ENCODE measurements around the gene TFF1. TPM values are rescaled to one million over a fixed set of nuclear protein-coding genes. Genes with fewer than 3 reads are reported as not detected.

TFF1 gene
- total RNA-seq, 2 donors from 2014 or later: 233 to 916 TPM

DNA sequence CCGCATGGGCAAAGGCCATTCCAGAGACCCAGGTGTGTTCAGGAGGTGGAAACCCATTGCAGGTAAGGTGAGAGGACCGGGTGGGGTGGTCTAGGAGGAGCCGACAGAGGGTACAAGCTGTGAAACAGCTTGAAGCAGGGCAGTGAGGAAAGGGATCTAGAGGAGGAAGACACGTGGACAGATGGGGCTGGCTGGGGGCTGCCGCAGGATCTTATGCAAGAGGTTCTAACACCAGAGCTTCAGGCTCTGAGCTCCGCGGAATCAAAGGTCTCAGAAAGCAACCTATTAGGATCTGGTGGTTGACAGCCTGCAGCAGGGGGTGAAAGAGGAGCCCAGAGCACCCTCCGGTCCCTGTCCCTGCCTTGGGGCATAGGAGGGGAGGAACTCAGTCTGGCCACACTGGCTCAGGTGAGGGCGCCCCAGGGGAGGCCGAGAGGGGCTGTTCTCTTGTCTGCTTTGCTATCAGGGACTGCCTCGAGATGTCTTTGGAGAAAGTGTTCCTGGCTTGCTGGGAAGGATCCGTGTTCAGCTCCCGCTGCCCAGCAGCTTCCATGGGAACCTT, 1.9 kb downstream of the TFF1 start:
- DNase-seq: no peak
- Histone ChIP-seq H3K4me1 (no peaks in the 10 kb centered on the region), H3K27me3 (no peaks in the 10 kb centered on the region), H3K36me3 (no peaks in the 10 kb centered on the region), H3K27ac (no peak overlapping the region), H3K9me3 (no peaks in the 10 kb centered on the region), H3K9ac (ENCODE audit: low read depth in 2 of 2, low read length in 2 of 2) (no peak overlapping the region), H3K4me3 (no peak overlapping the region)
- intact Hi-C loops (cut with DNase I): no loop called here
- TF ChIP-seq, protein P1, sequence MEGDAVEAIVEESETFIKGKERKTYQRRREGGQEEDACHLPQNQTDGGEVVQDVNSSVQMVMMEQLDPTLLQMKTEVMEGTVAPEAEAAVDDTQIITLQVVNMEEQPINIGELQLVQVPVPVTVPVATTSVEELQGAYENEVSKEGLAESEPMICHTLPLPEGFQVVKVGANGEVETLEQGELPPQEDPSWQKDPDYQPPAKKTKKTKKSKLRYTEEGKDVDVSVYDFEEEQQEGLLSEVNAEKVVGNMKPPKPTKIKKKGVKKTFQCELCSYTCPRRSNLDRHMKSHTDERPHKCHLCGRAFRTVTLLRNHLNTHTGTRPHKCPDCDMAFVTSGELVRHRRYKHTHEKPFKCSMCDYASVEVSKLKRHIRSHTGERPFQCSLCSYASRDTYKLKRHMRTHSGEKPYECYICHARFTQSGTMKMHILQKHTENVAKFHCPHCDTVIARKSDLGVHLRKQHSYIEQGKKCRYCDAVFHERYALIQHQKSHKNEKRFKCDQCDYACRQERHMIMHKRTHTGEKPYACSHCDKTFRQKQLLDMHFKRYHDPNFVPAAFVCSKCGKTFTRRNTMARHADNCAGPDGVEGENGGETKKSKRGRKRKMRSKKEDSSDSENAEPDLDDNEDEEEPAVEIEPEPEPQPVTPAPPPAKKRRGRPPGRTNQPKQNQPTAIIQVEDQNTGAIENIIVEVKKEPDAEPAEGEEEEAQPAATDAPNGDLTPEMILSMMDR (IDR thresholded peaks at IDR 0.05): no peak

GRCh38 chr21:42363312-42363711, 3.0 kb downstream of the TFF1 start:
- no peak overlapping the region for H3K9ac ChIP-seq (ENCODE audit: low read depth in 2 of 2, low read length in 2 of 2)
- no peaks in the 10 kb centered on the region for H3K4me1 ChIP-seq
- no peak overlapping the region for H3K27ac ChIP-seq
- TF ChIP-seq, protein P1 (IDR thresholded peaks at IDR 0.05): no peak
- H3K27me3 ChIP-seq: no peaks in the 10 kb centered on the region
- intact Hi-C loops (cut with DNase I): no loop called here
- H3K9me3 ChIP-seq: no peaks in the 10 kb centered on the region
- H3K36me3 ChIP-seq: no peaks in the 10 kb centered on the region
- no peak overlapping the region for H3K4me3 ChIP-seq
- DNase-seq: no peak

DNA sequence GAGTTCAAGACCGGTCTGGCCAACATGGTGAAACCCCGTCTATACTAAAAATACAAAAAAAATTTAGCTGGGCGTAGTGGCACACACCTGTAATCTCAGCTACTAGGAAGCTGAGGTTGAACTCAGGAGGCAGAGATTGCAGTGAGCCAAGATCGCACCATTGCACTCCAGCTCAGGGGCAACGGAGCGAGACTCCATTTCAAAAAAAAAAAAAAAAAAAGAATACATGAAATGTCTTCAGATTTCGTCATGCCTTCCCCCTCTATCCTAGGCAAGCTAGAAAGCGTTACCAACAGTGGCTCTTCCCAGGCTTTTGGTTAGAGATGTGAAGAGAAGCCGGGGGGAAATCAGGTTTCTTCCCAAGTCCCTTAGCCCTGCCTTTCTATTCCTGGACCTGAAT, 3.6 kb downstream of the TFF1 start:
- H3K9me3 ChIP-seq: no peaks in the 10 kb centered on the region
- H3K36me3 ChIP-seq: no peaks in the 10 kb centered on the region
- no peak overlapping the region for H3K9ac ChIP-seq (ENCODE audit: low read depth in 2 of 2, low read length in 2 of 2)
- intact Hi-C loops (cut with DNase I): no loop called here
- TF ChIP-seq, protein P1 (IDR thresholded peaks at IDR 0.05): no peak
- no peak overlapping the region for H3K4me3 ChIP-seq
- no peaks in the 10 kb centered on the region for H3K27me3 ChIP-seq
- no peaks in the 10 kb centered on the region for H3K4me1 ChIP-seq
- H3K27ac ChIP-seq: no peak overlapping the region
- no peak for DNase-seq

- Histone ChIP-seq H3K4me3 (no peak overlapping the region), H3K27me3 (no peaks in the 10 kb centered on the region), H3K9ac (ENCODE audit: low read depth in 2 of 2, low read length in 2 of 2) (no peak overlapping the region), H3K36me3 (no peaks in the 10 kb centered on the region), H3K4me1 (no peaks in the 10 kb centered on the region), H3K27ac (no peak overlapping the region), H3K9me3 (no peaks in the 10 kb centered on the region)
- intact Hi-C loops (cut with DNase I): no loop called here
- DNase-seq: no peak
- TF ChIP-seq, protein P1 (IDR thresholded peaks at IDR 0.05): no peak
Measured at GRCh38 chr21:42362198-42362597, 4.1 kb downstream of the TFF1 start.

DNA sequence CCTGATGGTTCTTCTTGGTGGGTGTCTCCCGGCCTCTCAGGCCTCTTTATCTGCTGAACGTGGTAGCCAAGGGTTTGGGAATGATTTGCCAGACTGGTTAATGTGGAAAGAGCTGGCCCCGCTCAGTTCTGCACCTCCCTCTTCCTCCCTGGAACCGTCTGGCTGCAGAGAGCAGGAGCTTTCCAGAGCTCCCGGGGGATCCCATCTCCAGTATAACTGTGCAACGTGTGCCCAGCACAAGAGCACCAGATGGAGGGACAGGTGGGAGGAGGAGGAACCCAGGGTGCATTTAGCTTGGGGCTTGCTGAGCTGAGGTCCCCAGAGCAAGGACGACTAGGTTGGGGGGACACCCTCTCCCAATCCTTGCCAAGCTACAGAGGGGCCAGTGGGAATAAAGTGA, 5.0 kb downstream of the TFF1 start:
- no peaks in the 10 kb centered on the region for H3K4me1 ChIP-seq
- TF ChIP-seq, protein P1 (IDR thresholded peaks at IDR 0.05): no peak
- no peak overlapping the region for H3K9ac ChIP-seq (ENCODE audit: low read depth in 2 of 2, low read length in 2 of 2)
- no peak overlapping the region for H3K4me3 ChIP-seq
- no peaks in the 10 kb centered on the region for H3K36me3 ChIP-seq
- intact Hi-C loops (cut with DNase I): no loop called here
- H3K27me3 ChIP-seq: no peaks in the 10 kb centered on the region
- H3K27ac ChIP-seq: no peak overlapping the region
- no peaks in the 10 kb centered on the region for H3K9me3 ChIP-seq
- no peak for DNase-seq
